Liver (tissue), 9 donors: ENCODE measurements around the gene GNA14. TPM values are rescaled to one million over a fixed set of nuclear protein-coding genes. Genes with fewer than 3 reads are reported as not detected.

Source experiments
- DNase-seq: peaks from one replicate; pipeline ENCODE4 v3.0.0-alpha.2; 2017; ENCODE audit warnings: low spot score
- H3K27ac ChIP-seq, 2 donors: one replicate each; pipeline ENCODE4 v1.7.0; 2013; ENCODE audit warnings: inconsistent platforms in 2 of 2, low read length in 2 of 2, control low read depth in 1 of 2, low read depth in 1 of 2, mild to moderate bottlenecking in 1 of 2
- H3K27me3 ChIP-seq, 4 donors: one replicate each; pipeline versions ENCODE4 v1.6.1 to v1.7.0; 2013; ENCODE audit warnings: low read length in 3 of 4, inconsistent platforms in 1 of 4, mild to moderate bottlenecking in 1 of 4, moderate library complexity in 1 of 4; ENCODE audit not compliant: control insufficient read depth in 4 of 4, insufficient read depth in 4 of 4
- H3K36me3 ChIP-seq, 4 donors: one replicate each; pipeline versions ENCODE4 v1.6.1 to v1.7.0; 2013; ENCODE audit warnings: low read length in 3 of 4, mild to moderate bottlenecking in 3 of 4, low read depth in 1 of 4, moderate library complexity in 1 of 4; ENCODE audit not compliant: control insufficient read depth in 4 of 4, insufficient read depth in 3 of 4
- H3K4me1 ChIP-seq, 4 donors: one replicate each; pipeline versions ENCODE4 v1.6.1 to v1.7.0; 2013; ENCODE audit warnings: low read length in 3 of 4, mild to moderate bottlenecking in 3 of 4, moderate library complexity in 1 of 4; ENCODE audit not compliant: control insufficient read depth in 4 of 4, insufficient read depth in 4 of 4
- H3K4me3 ChIP-seq, 3 donors: one replicate each; pipeline versions ENCODE4 v1.6.1 to v1.7.0; 2013; ENCODE audit warnings: low read length in 3 of 3, control low read depth in 1 of 3, low read depth in 1 of 3, mild to moderate bottlenecking in 1 of 3
- H3K9ac ChIP-seq, 2 donors: one replicate each; pipeline ENCODE4 v1.7.0; 2013; ENCODE audit warnings: low read length in 2 of 2, mild to moderate bottlenecking in 2 of 2, moderate library complexity in 2 of 2, control low read depth in 1 of 2, low read depth in 1 of 2
- H3K9me3 ChIP-seq, 4 donors: one replicate each; pipeline versions ENCODE4 v1.6.1 to v1.7.0; 2013; ENCODE audit warnings: low read length in 3 of 4; ENCODE audit not compliant: control insufficient read depth in 4 of 4
- EGR1 ChIP-seq, 2 donors: IDR thresholded peaks; 2 replicates each; pipeline ENCODE4 v1.6.1; 2016 to 2018; ENCODE audit warnings: antibody characterized with exemption in 2 of 2, low read depth in 2 of 2
- FOXA1 ChIP-seq: IDR thresholded peaks from 2 replicates; pipeline ENCODE4 v1.6.1; 2016; ENCODE audit warnings: antibody characterized with exemption
- FOXA2 ChIP-seq: IDR thresholded peaks from 2 replicates; pipeline ENCODE4 v1.6.1; 2016; ENCODE audit warnings: antibody characterized with exemption
- GABPA ChIP-seq, 2 donors: IDR thresholded peaks in 1 of 2; conservative IDR thresholded peaks in 1 of 2; 2 replicates each; pipeline ENCODE4 v1.6.1; 2016; ENCODE audit warnings: antibody characterized with exemption in 2 of 2, mild to moderate bottlenecking in 1 of 2, moderate library complexity in 1 of 2
- HNF4A ChIP-seq, 2 donors: conservative IDR thresholded peaks; 2 replicates each; pipeline ENCODE4 v1.6.1; 2016; ENCODE audit warnings: antibody characterized with exemption in 2 of 2, mild to moderate bottlenecking in 2 of 2
- HNF4G ChIP-seq: IDR thresholded peaks from 2 replicates; pipeline ENCODE4 v1.6.1; 2016; ENCODE audit warnings: antibody characterized with exemption
- JUND ChIP-seq, 2 donors: IDR thresholded peaks; 2 replicates each; pipeline ENCODE4 v1.6.1; 2016; ENCODE audit warnings: antibody characterized with exemption in 2 of 2
- NR2F2 ChIP-seq: IDR thresholded peaks from 2 replicates; pipeline ENCODE4 v1.6.1; 2016; ENCODE audit warnings: antibody characterized with exemption
- RAD21 ChIP-seq, 2 donors: IDR thresholded peaks; 2 replicates each; pipeline ENCODE4 v1.6.1; 2016; ENCODE audit warnings: antibody characterized with exemption in 2 of 2, mild to moderate bottlenecking in 2 of 2
- RXRA ChIP-seq, 2 donors: IDR thresholded peaks; 2 replicates each; pipeline ENCODE4 v1.6.1; 2017 to 2018; ENCODE audit warnings: antibody characterized with exemption in 2 of 2, mild to moderate bottlenecking in 1 of 2
- SP1 ChIP-seq: IDR thresholded peaks from 2 replicates; pipeline ENCODE4 v1.6.1; 2018; ENCODE audit warnings: antibody characterized with exemption, mild to moderate bottlenecking
- TAF1 ChIP-seq: conservative IDR thresholded peaks from 2 replicates; pipeline ENCODE4 v1.6.1; 2016; ENCODE audit warnings: antibody characterized with exemption, mild to moderate bottlenecking
- YY1 ChIP-seq: IDR thresholded peaks from 2 replicates; pipeline ENCODE4 v1.6.1; 2016; ENCODE audit warnings: antibody characterized with exemption, mild to moderate bottlenecking
- WGBS: extraction: QIAGEN DNeasy Blood & Tissue Kit; methylation state at CpG from one replicate; pipeline ENCODE4 v1.1.7; 2013; 5-methylcytosine and 5-hydroxymethylcytosine counted together
- polyA plus RNA-seq, 2 donors: library from polyadenylated mRNA; stranded (reverse) in 1 of 2; unstranded in 1 of 2; fragments of 200-250 nt in 1 of 2; fragments of >200 nt in 1 of 2; fragmentation: Nextera tagmentation in 1 of 2; extraction: Ambion mirVana in 1 of 2; gene quantifications; one replicate each; pipeline versions ENCODE4 v1.2.1 to v1.2.3, GENCODE V29; 2013 to 2015
- total RNA-seq, 2 donors: library from RNA; depleted of rRNA; stranded (reverse); fragments of >200 nt; gene quantifications; one replicate each; pipeline ENCODE4 v1.2.3, GENCODE V29; 2014
- TF ChIP-seq, protein P1 (sequence below): IDR thresholded peaks from 2 replicates; pipeline ENCODE4 v1.6.1; 2016; ENCODE audit warnings: antibody characterized with exemption
- TF ChIP-seq, protein P2 (sequence below): fragments of 150-350 bp; IDR thresholded peaks from 2 replicates; pipeline ENCODE4 v1.5.1; 2017; ENCODE audit warnings: improper control_type of control experiment, low read depth, low read length; ENCODE audit not compliant: missing input control
- TF ChIP-seq, protein P3 (sequence below): IDR thresholded peaks from 2 replicates; pipeline ENCODE4 v1.6.1; 2016; ENCODE audit warnings: antibody characterized with exemption
- TF ChIP-seq, protein P4 (sequence below): IDR thresholded peaks from 2 replicates; pipeline ENCODE4 v1.6.1; 2016; ENCODE audit warnings: antibody characterized with exemption
- donor health status: healthy.
- donor health status: healthy.
- donor health status: healthy.
- donor health status: healthy.
- donor health status: healthy.

GNA14 gene
- total and polyA plus RNA-seq, 4 donors: 1.1 to 5.4 (median 2.9) TPM

DNA sequence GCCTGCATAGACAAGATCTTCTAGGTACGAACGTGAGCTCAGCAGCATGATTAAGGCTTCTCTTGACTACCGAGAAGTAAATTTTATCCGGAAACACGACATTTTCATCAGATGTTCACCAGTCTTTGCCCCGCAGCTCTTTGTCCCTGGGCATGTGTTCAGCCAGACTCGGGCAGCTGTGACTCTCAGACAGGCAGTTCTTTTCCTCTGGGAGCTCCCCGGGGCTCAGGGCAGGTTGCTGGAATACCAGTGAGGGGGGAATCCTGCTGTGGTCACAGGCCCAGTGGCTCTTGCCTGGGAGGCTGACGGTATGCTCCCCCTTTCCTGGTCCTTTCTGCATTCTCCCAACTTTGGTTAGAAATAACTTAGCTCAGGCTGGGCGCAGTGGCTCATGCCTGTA is 186.1 kb downstream of the GNA14 start:
- 91% methylated on average over 10 of the region's 10 CpGs for WGBS
- TF ChIP-seq, protein P1, sequence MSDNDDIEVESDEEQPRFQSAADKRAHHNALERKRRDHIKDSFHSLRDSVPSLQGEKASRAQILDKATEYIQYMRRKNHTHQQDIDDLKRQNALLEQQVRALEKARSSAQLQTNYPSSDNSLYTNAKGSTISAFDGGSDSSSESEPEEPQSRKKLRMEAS: no peak
- TF ChIP-seq RAD21 (IDR thresholded peaks at IDR 0.05) (no peak), HNF4G (no peak), HNF4A (conservative IDR thresholded peaks at IDR 0.05) (no peak), YY1 (no peak), EGR1 (IDR thresholded peaks at IDR 0.05; ENCODE audit: low read depth in 2 of 2) (no peak), SP1 (no peak), TAF1 (no peak), RXRA (IDR thresholded peaks at IDR 0.05) (no peak), GABPA (IDR thresholded peaks at IDR 0.05 in 1 of 2, conservative IDR thresholded peaks at IDR 0.05 in 1 of 2) (no peak), FOXA1 (no peak), FOXA2 (no peak)
- TF ChIP-seq, protein P2, sequence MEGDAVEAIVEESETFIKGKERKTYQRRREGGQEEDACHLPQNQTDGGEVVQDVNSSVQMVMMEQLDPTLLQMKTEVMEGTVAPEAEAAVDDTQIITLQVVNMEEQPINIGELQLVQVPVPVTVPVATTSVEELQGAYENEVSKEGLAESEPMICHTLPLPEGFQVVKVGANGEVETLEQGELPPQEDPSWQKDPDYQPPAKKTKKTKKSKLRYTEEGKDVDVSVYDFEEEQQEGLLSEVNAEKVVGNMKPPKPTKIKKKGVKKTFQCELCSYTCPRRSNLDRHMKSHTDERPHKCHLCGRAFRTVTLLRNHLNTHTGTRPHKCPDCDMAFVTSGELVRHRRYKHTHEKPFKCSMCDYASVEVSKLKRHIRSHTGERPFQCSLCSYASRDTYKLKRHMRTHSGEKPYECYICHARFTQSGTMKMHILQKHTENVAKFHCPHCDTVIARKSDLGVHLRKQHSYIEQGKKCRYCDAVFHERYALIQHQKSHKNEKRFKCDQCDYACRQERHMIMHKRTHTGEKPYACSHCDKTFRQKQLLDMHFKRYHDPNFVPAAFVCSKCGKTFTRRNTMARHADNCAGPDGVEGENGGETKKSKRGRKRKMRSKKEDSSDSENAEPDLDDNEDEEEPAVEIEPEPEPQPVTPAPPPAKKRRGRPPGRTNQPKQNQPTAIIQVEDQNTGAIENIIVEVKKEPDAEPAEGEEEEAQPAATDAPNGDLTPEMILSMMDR: no peak
- TF ChIP-seq, protein P3, sequence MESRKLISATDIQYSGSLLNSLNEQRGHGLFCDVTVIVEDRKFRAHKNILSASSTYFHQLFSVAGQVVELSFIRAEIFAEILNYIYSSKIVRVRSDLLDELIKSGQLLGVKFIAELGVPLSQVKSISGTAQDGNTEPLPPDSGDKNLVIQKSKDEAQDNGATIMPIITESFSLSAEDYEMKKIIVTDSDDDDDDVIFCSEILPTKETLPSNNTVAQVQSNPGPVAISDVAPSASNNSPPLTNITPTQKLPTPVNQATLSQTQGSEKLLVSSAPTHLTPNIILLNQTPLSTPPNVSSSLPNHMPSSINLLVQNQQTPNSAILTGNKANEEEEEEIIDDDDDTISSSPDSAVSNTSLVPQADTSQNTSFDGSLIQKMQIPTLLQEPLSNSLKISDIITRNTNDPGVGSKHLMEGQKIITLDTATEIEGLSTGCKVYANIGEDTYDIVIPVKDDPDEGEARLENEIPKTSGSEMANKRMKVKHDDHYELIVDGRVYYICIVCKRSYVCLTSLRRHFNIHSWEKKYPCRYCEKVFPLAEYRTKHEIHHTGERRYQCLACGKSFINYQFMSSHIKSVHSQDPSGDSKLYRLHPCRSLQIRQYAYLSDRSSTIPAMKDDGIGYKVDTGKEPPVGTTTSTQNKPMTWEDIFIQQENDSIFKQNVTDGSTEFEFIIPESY: no peak
- TF ChIP-seq, protein P4, sequence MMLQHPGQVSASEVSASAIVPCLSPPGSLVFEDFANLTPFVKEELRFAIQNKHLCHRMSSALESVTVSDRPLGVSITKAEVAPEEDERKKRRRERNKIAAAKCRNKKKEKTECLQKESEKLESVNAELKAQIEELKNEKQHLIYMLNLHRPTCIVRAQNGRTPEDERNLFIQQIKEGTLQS: no peak
- Histone ChIP-seq H3K36me3 (no peaks in the 10 kb centered on the region), H3K4me3 (no peak overlapping the region), H3K27ac (no peak overlapping the region), H3K4me1 (peaks cover 0 to 2% (median under 1%) of the 10 kb centered on the region in 4 donors), H3K27me3 (no peaks in the 10 kb centered on the region), H3K9me3 (no peaks in the 10 kb centered on the region), H3K9ac (no peak overlapping the region)
- no peak for DNase-seq

DNA sequence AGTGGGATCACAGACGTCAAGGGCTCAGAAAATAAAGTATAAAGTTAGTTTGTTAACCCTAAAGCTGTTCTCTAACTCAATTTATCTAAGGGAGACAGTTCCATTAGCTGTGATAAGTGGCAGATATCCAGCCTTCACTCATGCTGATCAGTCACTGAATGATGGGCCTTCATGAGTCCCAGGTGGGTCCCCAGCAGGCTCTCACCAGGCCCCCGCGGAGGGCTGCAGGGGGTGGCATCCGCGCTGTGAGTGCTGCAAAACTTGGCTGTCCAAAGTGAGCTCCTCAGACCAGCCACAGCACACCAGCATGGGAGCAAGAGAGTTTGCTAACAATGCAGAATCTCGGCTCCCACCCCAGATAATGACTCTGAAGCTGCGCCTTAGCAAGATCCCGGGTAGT is 187.2 kb downstream of the GNA14 start:
- no peak overlapping the region for H3K4me3 ChIP-seq
- H3K9me3 ChIP-seq: no peaks in the 10 kb centered on the region
- no peak overlapping the region for H3K27ac ChIP-seq
- no peak for DNase-seq
- TF ChIP-seq FOXA2 (no peak), SP1 (no peak), FOXA1 (no peak), JUND (IDR thresholded peaks at IDR 0.05) (no peak), HNF4A (conservative IDR thresholded peaks at IDR 0.05) (no peak), NR2F2 (no peak), YY1 (no peak), RXRA (IDR thresholded peaks at IDR 0.05) (no peak)
- TF ChIP-seq, protein P4: no peak
- peaks cover 0 to 2% (median under 1%) of the 10 kb centered on the region in 4 donors for H3K4me1 ChIP-seq
- no peak overlapping the region for H3K9ac ChIP-seq
- no peaks in the 10 kb centered on the region for H3K36me3 ChIP-seq
- WGBS: 79% methylated on average over 8 of the region's 8 CpGs
- no peaks in the 10 kb centered on the region for H3K27me3 ChIP-seq
